GM19452 (cell line): ENCODE results near the gene SLC66A2.
"Not testable (repeated sequence)": the region's sequence is repeated elsewhere in the genome, so short reads cannot be mapped to it uniquely, and the experiment has no call there.

Experiments
- ATAC-seq: cut with Tn5 transposase; IDR thresholded peaks from one replicate; pipeline ENCODE4 v1.9.1; 2021; ENCODE audit not compliant: unreplicated experiment

Gene SLC66A2

DNA sequence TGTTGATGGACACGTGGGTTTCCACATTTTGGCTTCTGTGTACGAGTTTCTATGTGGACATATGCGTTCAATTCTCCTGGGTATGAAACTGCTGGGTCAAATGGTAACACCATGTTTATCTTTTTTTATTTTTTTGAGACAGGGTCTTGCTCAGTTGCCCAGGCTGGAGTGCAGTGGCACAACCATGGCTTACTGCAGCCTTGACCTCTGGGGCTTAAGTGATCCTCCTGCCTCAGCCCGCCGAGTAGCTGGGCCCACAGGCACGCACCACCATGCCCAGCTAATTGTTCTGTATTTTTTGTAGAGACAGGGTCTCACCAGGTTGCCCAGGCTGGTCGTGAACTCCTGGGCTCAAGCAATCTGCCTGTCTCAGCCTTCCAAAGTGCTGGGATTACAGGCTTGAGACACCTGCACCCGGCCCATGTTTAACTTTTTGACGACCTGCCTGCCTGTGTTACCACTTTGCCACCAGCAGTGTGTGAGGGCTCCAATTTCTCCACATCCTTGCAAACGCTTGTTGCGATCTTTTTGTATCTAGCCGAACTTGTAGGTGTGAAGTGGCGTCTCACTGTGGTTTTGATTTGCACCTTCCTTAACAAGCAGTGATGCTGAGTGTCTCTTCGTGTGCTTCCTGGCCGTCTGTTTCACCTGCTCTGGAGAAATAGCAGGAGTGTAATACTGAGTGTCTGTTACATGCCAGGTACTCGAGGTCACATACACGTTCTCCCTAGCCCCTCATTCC, 19.9 kb upstream of the SLC66A2 start:
- ATAC-seq: no peak

DNA sequence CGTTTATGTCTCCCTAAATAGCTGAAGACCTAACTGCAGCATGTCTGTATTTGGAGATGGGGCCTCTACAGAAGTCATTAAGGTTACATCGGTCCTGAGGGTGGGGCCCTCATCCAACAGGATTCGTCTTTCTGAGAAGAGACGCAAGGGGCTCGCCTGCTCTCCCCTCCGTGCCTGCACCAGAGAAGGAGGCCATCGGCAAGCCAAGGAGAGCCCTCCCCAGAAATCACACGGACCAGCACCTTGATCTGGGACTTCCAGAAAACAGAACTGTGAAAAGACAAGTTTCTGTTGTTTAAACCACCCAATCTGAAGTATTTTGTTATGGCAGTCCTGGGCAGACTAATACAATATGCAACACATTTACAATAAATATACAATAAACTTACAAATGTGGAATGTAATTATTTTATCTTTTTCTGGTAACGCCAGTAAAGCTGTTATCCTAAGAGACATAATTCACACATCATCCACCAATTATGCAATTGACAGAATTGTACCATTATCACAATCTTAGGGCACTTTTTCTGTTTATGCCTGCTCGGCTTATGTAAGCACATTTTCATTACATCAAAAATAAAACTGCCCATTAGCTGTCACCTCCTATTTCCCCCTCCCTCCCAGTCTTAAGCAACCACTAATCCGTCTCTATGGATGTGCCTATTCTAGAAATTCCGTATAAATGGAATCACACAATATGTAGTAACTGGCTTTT, 19.1 kb upstream of the SLC66A2 start:
- ATAC-seq: no peak

GRCh38 chr18:79965119-79965902, 13.9 kb upstream of the SLC66A2 start:
- no peak for ATAC-seq

GRCh38 chr18:79964330-79965118, 13.1 kb upstream of the SLC66A2 start, which contains the start of gene HSBP1L1:
TSS of gene HSBP1L1 (plus strand) at chr18:79964643. CDS start at chr18:79964736, 93 bp downstream.
- peak; percentile 90 for ATAC-seq

GRCh38 chr18:79963658-79964329, 12.3 kb upstream of the SLC66A2 start:
- ATAC-seq: no peak

DNA sequence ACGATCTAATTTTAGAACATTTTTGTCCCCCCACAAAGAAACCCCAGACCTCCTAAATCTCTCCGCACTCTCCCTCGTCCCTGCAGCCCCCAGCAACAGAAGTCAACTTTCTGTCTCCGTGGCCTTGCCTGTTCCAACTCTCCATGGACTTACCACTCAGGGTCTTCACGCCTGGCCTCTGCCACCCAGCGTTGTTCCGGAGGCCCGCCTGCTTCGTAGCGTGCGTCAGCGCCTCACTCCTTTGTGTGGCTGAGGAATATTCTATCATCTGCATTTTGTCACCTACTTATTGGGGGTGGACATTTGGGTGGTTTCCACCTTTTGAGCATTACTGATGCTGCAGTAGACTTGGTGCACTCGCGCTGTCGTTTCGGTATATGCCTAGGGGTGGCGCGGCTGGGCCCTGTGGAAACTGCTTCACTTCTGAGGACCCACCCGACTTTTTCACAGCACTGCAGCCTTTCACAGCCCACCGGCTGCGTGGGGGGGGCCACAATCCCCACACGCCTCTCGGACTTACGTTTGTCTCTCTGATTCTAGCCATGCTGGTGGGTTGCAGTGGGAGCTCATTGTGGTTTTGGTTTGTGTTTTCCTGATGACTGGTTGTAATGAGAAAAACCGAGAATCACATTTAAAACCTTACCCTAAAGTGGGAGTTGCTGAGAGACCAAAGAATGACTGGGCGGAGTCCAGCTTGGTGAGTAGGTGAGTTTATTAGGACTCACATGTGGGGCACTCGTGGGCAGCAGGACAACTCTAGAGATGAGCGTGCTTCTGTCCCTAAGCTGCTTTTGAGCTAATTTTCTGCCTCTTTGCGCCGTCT, 11.6 kb upstream of the SLC66A2 start:
- ATAC-seq: no peak

- ATAC-seq: no peak
These were observed 10.9 kb upstream of the SLC66A2 start for GRCh38 chr18:79962311-79962710.

DNA sequence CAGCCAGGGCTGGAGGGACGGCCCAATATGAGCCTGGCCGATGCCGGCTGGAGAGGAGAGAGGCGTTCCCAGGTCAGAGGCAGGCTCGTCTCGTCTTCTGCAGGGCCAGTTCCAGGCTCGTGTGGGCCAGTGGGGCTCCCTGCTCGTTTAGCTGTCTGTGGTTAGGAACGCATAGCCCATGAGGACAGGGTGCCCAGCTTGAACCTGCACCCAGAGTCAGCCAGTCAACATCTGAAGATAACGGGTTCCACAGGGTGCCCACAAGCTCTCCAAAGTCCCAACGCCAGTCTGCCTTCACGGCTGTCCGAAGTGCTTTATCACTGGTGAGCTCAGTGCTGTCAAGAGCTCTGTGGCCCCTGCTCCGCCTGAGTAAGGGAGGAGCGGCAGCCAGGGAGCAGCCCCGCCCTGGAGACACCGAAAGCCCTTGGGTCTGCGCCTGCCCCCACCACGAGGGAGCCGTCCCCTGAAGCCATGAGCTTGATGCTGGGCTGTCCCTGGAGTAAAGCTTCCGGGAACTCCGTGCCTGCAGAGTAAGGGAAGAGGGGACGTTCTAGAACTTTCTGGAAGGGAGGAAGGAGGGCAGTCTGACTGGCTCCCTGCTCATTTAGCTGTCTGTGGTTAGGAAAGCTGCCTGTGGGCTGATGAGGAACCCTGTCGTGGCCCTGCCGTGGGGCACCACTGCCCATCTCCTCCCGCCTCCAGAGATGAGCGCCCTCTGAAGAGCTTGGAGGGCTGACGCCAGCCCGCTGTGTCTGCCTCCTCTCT, 10.3 kb upstream of the SLC66A2 start:
- ATAC-seq: no peak

DNA sequence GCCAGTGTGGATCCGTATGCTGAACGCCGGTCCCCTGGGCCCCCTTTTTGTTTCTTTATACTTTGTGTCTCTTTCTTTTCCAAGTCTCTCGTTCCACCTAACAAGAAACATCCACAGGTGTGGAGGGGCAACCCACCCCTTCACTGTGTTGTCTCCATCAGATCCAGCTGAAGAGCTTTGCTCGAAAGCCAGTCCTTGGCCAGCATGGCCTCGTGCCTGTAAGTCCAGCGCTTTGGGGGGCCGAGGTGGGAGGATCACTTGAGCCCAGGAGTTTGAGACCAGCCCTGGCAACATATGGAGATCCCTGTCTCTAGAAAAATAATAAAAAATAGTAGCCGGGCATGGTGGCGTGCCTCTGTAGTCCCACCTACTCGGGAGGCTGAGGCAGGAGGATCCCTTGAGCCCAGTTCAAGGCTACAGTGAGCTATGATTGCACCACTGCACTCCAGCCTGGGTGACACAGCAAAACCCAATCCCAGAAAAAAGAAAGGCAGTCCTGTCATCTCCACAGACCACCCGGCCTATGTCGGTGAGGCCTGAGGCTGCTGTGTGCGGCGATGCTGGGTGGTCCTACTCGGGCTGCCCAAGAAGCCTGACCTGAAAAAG, 9.6 kb upstream of the SLC66A2 start:
- no peak for ATAC-seq

DNA sequence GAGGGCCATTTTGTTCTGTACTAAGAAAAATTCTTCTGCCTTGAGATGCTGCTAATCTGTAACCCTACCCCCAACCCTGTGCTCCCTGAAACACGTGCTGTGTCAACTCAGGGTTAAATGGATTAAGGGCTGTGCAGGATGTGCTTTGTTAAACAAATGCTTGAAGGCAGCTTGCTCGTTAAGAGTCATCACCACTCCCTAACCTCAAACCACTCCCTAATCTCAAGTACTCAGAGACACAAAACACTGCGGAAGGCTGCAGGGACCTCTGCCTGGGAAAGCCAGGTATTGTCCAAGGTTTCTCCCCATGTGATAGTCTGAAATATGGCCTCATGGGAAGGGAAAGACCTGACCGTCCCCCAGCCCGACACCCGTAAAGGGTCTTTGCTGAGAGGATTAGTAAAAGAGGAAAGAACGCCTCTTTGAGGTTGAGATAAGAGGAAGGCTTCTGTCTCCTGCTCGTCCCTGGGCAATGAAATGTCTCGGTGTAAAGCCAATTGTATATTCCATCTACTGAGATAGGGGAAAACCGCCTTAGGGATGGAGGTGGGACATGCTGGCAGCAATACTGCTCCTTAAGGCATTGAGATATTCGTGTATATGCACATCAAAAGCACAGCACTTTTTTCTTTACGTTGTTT, 8.8 kb upstream of the SLC66A2 start:
- not testable (repeated sequence) for ATAC-seq

DNA sequence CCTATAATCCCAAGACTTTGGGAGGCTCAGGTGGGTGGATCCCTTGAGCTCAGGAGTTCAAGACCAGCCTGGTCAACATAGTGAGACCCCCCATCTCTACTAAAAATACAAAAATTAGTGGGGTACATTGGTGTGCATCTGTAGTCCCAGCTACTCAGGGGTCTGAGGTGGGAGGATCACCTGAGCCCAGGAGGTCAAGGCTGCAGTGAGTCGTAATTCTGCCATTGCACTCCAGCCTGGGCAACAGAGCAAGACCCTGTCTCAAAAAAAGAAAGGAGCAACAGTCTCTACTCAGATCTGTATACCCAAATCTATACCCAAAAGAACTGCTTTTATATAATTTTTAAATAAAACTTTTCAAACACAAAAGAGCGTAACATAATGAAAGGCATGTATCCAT, 7.5 kb upstream of the SLC66A2 start:
- ATAC-seq: no peak

GRCh38 chr18:79956276-79956675, 4.8 kb upstream of the SLC66A2 start:
- no peak for ATAC-seq

DNA sequence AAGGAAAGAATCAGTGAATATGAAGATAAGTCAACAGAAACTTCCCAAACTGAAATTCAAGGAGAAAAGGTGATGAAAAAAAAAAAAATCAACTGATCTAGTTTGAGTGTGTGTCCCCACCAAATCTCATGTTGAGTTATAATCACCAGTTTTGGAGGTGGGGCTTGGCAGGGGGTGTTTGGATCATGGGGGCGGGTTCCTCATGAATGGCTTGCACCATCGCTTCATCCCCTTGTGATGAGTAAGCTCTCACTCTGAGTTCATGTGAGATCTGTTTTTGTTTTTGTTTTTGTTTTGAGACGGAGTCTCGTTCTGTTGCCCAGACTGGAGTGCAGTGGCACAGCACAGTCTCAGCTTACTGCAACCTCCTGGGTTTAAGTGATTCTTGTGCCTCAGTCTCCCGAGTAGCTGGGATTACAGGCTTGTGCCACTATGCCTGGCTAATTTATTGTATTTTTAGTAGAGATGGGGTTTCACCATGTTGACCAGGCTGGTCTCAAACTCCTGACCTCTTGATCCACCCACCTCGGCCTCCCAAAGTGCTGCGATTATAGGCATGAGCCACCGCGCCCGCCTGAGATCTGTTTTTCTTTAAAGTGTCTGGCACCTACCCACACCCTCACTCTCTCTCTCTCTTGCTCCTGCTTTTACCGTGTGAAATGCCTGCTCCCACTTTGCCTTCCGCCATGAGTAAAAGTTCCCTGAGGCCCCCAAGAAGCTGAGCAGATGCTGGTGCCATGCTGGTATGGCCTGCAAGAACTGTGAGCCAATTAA, 4.0 kb upstream of the SLC66A2 start:
- no peak for ATAC-seq

DNA sequence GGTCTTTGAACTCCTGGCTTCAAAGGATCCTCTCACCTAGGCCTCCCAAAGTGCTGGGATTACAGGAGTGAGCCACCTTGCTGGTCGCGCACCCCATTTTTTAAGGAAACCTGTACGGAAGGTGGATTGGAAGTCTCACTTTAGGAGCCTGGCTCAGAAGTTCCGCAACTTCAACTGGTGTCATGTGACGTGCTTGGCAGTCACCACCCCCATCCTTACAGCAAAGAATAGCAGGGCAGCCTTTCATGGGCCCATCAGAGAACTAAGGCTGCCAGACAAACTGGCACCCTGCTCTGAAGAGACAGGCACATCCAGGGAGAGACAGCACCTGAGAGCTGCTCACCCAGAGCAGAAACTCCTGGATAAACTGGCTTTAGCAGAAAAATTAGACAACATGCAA, 3.3 kb upstream of the SLC66A2 start:
- ATAC-seq: no peak

DNA sequence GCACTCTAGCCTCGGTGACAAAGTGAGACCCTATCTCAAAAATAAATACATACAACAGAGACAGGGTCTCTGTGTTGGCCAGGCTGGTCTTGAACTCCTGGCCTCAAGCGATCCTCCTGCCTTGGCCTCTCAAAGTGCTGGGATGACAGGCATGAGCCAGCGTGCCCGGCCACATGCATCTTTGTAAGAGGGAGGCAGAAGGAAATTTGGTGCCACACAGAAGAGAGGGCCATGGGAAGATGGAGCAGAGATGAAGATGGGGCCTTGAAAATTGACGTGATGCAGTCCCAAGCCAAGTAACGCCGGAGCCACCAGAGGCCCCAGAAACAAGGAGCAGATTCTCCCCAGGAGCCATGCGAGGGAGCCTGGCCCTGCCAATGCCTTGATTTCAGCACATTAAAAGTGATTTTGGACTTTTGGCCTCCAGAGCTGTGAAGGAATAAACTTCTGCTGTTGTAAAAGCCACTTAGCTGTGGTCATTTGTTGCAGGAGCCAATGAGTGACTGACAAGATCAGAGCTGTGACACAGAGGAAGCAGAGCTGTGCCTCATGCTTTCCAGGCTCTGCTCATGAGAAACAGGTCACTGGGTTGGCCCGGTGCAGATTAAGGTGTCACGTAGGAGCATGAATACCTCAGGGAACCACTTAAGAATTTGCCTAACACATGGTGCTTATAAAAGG, 2.7 kb upstream of the SLC66A2 start:
- ATAC-seq: no peak

- ATAC-seq: no peak
These were observed 1.6 kb upstream of the SLC66A2 start for GRCh38 chr18:79952996-79953559.
